Smooth muscle cell (in vitro differentiated cells): ENCODE data around the gene ADCY7. TPM values are rescaled to one million over a fixed set of nuclear protein-coding genes. Genes with fewer than 3 reads are reported as not detected.

Source experiments
- DNase-seq: peaks from one replicate; lab custom pipeline; 2025; ENCODE audit not compliant: unreplicated experiment; lab: John Stamatoyannopoulos, UW
- H2AFZ ChIP-seq: fragments of 200-600 bp; sonication (generic); 2 replicates; pipeline ENCODE4 v1.6.0; 2016; ENCODE audit warnings: antibody characterized with exemption, low read depth, mild to moderate bottlenecking
- H3F3A ChIP-seq: fragments of 200-600 bp; sonication (generic); 2 replicates; pipeline ENCODE4 v1.6.0; 2017; ENCODE audit warnings: antibody characterized with exemption, low read depth
- H3K27ac ChIP-seq: fragments of 200-600 bp; sonication (generic); 2 replicates; pipeline ENCODE4 v1.5.1; 2016; ENCODE audit warnings: low read depth, mild to moderate bottlenecking
- H3K27me3 ChIP-seq: fragments of 200-600 bp; sonication (generic); 2 replicates; pipeline ENCODE4 v1.6.1; 2016; ENCODE audit warnings: low read depth, mild to moderate bottlenecking
- H3K36me3 ChIP-seq: fragments of 200-600 bp; sonication (generic); 2 replicates; pipeline ENCODE4 v1.5.1; 2016; ENCODE audit warnings: low read depth
- H3K4me1 ChIP-seq: fragments of 200-600 bp; sonication (generic); 2 replicates; pipeline ENCODE4 v1.5.1; 2016; ENCODE audit warnings: low read depth
- H3K4me2 ChIP-seq: fragments of 200-600 bp; sonication (generic); 2 replicates; pipeline ENCODE4 v1.6.0; 2016; ENCODE audit warnings: mild to moderate bottlenecking
- H3K4me3 ChIP-seq: fragments of 200-600 bp; sonication (generic); 2 replicates; pipeline ENCODE4 v1.5.1; 2016; ENCODE audit warnings: mild to moderate bottlenecking
- H3K79me2 ChIP-seq: fragments of 200-600 bp; sonication (generic); 2 replicates; pipeline ENCODE4 v1.6.0; 2016; ENCODE audit warnings: low read depth, mild to moderate bottlenecking
- H3K9ac ChIP-seq: fragments of 200-600 bp; sonication (generic); 2 replicates; pipeline ENCODE4 v1.6.0; 2016; ENCODE audit warnings: low read depth
- H3K9me3 ChIP-seq: fragments of 200-600 bp; sonication (generic); replicated peaks from 2 replicates; pipeline ENCODE4 v1.5.1; 2016; ENCODE audit warnings: low read depth
- H4K20me1 ChIP-seq: fragments of 200-600 bp; sonication (generic); 2 replicates; pipeline ENCODE4 v1.6.0; 2016; ENCODE audit warnings: low read depth
- CTCF ChIP-seq: fragments of 200-600 bp; sonication (generic); IDR thresholded peaks from 2 replicates; pipeline ENCODE4 v1.5.1; 2017; ENCODE audit warnings: borderline replicate concordance, mild to moderate bottlenecking, antibody characterized with exemption; ENCODE audit not compliant: insufficient read depth, poor library complexity, severe bottlenecking
- WGBS: methylation state at CpG from one replicate; pipeline ENCODE4 v1.1.7; 2016; ENCODE audit warnings: low lambda C conversion rate; 5-methylcytosine and 5-hydroxymethylcytosine counted together
- microRNA-seq: library from miRNA; unstranded; fragments of <30 nt; microRNA quantifications from one replicate; pipeline ENCODE4, GENCODE V29; 2016; ENCODE audit warnings: borderline number of aligned reads
- polyA plus RNA-seq: library from polyadenylated mRNA; unstranded; fragments of >200 nt; fragmentation: Nextera tagmentation; extraction: Ambion mirVana; gene quantifications from 2 replicates; pipeline ENCODE4 v1.2.1, GENCODE V29; 2016
- small RNA-seq: library from RNA; depleted of rRNA; stranded (forward); fragments of <200 nt; gene quantifications from one replicate; pipeline ENCODE3, GENCODE V24; 2014
- total RNA-seq: library from RNA; depleted of rRNA; stranded (reverse); fragments of >200 nt; gene quantifications from 2 replicates; pipeline ENCODE4 v1.2.3, GENCODE V29; 2014

ADCY7 gene
- total and polyA plus RNA-seq, 2 experiments from 2014 or later = 28.1 to 31.6 TPM

GRCh38 chr16:50360779-50361178 lies 94.4 kb downstream of the ADCY7 start:
- TF ChIP-seq CTCF = no peak

GRCh38 chr16:50363656-50364055 lies 97.3 kb downstream of the ADCY7 start:
- H3K27ac ChIP-seq = no peak overlapping the region
- H3K36me3 ChIP-seq = peaks cover 6% of the 10 kb centered on the region
- H3K9ac ChIP-seq = no peak overlapping the region
- no peak overlapping the region for H2AFZ ChIP-seq
- H3K79me2 ChIP-seq = peaks cover 77% of the 10 kb centered on the region
- DNase-seq = no peak
- peaks cover 43% of the 10 kb centered on the region for H4K20me1 ChIP-seq
- 79% methylated on average over 10 of the region's 10 CpGs for WGBS
- H3K9me3 ChIP-seq = no peaks in the 10 kb centered on the region
- H3K27me3 ChIP-seq = no peaks in the 10 kb centered on the region
- no peak overlapping the region for H3K4me3 ChIP-seq
- no peak overlapping the region for H3K4me2 ChIP-seq
- H3K4me1 ChIP-seq = peaks cover 10% of the 10 kb centered on the region
- no peak for TF ChIP-seq CTCF
- H3F3A ChIP-seq = no peaks in the 10 kb centered on the region

More at GRCh38 chr16:50360779-50361178, 94.4 kb downstream of the ADCY7 start:
- Histone ChIP-seq H3F3A (peaks cover 2% of the 10 kb centered on the region), H3K79me2 (peaks cover 61% of the 10 kb centered on the region), H3K9ac (peak overlapping the region; percentile 13), H4K20me1 (peaks cover 42% of the 10 kb centered on the region), H3K27me3 (no peaks in the 10 kb centered on the region), H3K9me3 (no peaks in the 10 kb centered on the region), H3K4me2 (no peak overlapping the region), H3K27ac (peak overlapping the region; percentile 68), H2AFZ (no peak overlapping the region), H3K36me3 (peaks cover 6% of the 10 kb centered on the region), H3K4me1 (no peaks in the 10 kb centered on the region), H3K4me3 (no peak overlapping the region)
- WGBS = 85% methylated on average over 3 of the region's 3 CpGs
- DNase-seq = no peak

GRCh38 chr16:50365791-50366575 lies 99.6 kb downstream of the ADCY7 start:
- Histone ChIP-seq H3K4me2 (no peak overlapping the region), H3F3A (no peaks in the 10 kb centered on the region), H4K20me1 (peaks cover 24% of the 10 kb centered on the region), H3K27me3 (no peaks in the 10 kb centered on the region), H3K9ac (no peak overlapping the region), H3K9me3 (no peaks in the 10 kb centered on the region), H3K79me2 (peaks cover 70% of the 10 kb centered on the region), H3K36me3 (peaks cover 6% of the 10 kb centered on the region), H3K4me1 (peaks cover 10% of the 10 kb centered on the region), H3K27ac (no peak overlapping the region), H3K4me3 (no peak overlapping the region), H2AFZ (no peak overlapping the region)
- DNase-seq = no peak
- no peak for TF ChIP-seq CTCF
- WGBS = 86% methylated on average over 2 of the region's 2 CpGs

Small RNAs within 50 kb of the gene (microRNA-seq; reads per million reads assigned to microRNA genes)
- gene MIR6771 = not detected

Small RNAs within 50 kb of the gene (small RNA-seq; reads per million reads assigned to genes)
- not detected for gene MIR6771

Other genes starting within 250 kb of the ADCY7 start
- gene CNEP1R1, start 241.3 kb upstream of the ADCY7 start, total RNA-seq = 21.3 and 37.9 TPM in 2 replicates
- 21.1 and 31.7 TPM in 2 replicates for gene CNEP1R1, start 241.3 kb upstream of the ADCY7 start, polyA plus RNA-seq
- gene HEATR3, start 200.6 kb upstream of the ADCY7 start, total RNA-seq = 7.2 and 9.1 TPM in 2 replicates
- 3.1 and 3.6 TPM in 2 replicates for gene HEATR3, start 200.6 kb upstream of the ADCY7 start, polyA plus RNA-seq
- gene TENT4B, start 113.2 kb upstream of the ADCY7 start, total RNA-seq = 8.8 and 10.3 TPM in 2 replicates
- gene TENT4B, start 113.2 kb upstream of the ADCY7 start, polyA plus RNA-seq = 2.6 and 4.4 TPM in 2 replicates
- gene BRD7, start 102.4 kb downstream of the ADCY7 start, total RNA-seq = 37.2 and 40.4 TPM in 2 replicates
- gene BRD7, start 102.4 kb downstream of the ADCY7 start, polyA plus RNA-seq = 33.9 and 36.2 TPM in 2 replicates